H9 (cell line): Measurements from ENCODE around the gene C19orf53. TPM values are rescaled to one million over a fixed set of nuclear protein-coding genes. Genes with fewer than 3 reads are reported as not detected.

Source experiments
- DNase-seq: peaks from one replicate; pipeline ENCODE4 v3.0.0-alpha.2; 2017
- H2AFZ ChIP-seq: one replicate; pipeline ENCODE4 v1.6.1; 2013; ENCODE audit warnings: mild to moderate bottlenecking, low read length, control low read depth, moderate library complexity
- H2AK5ac ChIP-seq: 2 replicates; pipeline ENCODE4 v1.6.1; 2013; ENCODE audit warnings: low read length, control low read depth, mixed read lengths; ENCODE audit not compliant: insufficient read length
- H2BK120ac ChIP-seq: one replicate; pipeline ENCODE4 v1.6.1; 2013; ENCODE audit warnings: low read depth, mild to moderate bottlenecking, low read length, control low read depth, inconsistent platforms; ENCODE audit not compliant: poor library complexity, severe bottlenecking
- H2BK12ac ChIP-seq: 2 replicates; pipeline ENCODE4 v1.6.1; 2013; ENCODE audit warnings: low read length, control low read depth, mixed read lengths, low read depth; ENCODE audit not compliant: insufficient read length
- H2BK15ac ChIP-seq: 2 replicates; pipeline ENCODE4 v1.6.1; 2013; ENCODE audit warnings: low read depth, low read length, control low read depth
- H2BK20ac ChIP-seq: one replicate; pipeline ENCODE4 v1.6.1; 2013; ENCODE audit warnings: low read depth, mild to moderate bottlenecking, low read length, control low read depth, inconsistent platforms; ENCODE audit not compliant: poor library complexity, severe bottlenecking
- H2BK5ac ChIP-seq: 2 replicates; pipeline ENCODE4 v1.6.1; 2013; ENCODE audit warnings: low read length, control low read depth, mixed read lengths; ENCODE audit not compliant: insufficient read length
- H3K14ac ChIP-seq: 2 replicates; pipeline ENCODE4 v1.6.1; 2013; ENCODE audit warnings: low read length, control low read depth; ENCODE audit not compliant: insufficient read depth
- H3K18ac ChIP-seq: 2 replicates; pipeline ENCODE4 v1.6.1; 2013; ENCODE audit warnings: low read depth, mild to moderate bottlenecking, mixed read lengths, low read length, control low read depth; ENCODE audit not compliant: insufficient read length
- H3K23ac ChIP-seq: 2 replicates; pipeline ENCODE4 v1.6.1; 2013; ENCODE audit warnings: low read length, control low read depth, mixed read lengths, low read depth; ENCODE audit not compliant: insufficient read length
- H3K23me2 ChIP-seq: 2 replicates; pipeline ENCODE4 v1.6.1; 2013; ENCODE audit warnings: low read depth, mild to moderate bottlenecking, mixed read lengths, low read length, control low read depth; ENCODE audit not compliant: insufficient read length, poor library complexity, severe bottlenecking
- H3K27ac ChIP-seq: 2 replicates; pipeline ENCODE4 v1.5.1; 2013; ENCODE audit warnings: low read length, control low read depth, mixed read lengths, low read depth; ENCODE audit not compliant: insufficient read length
- H3K27me3 ChIP-seq: 2 replicates; pipeline ENCODE4 v1.6.1; 2013; ENCODE audit warnings: low read length, control low read depth, inconsistent platforms; ENCODE audit not compliant: insufficient read depth
- H3K4ac ChIP-seq: 2 replicates; pipeline ENCODE4 v1.6.1; 2013; ENCODE audit warnings: low read depth, mild to moderate bottlenecking, control low read depth, inconsistent platforms, low read length, moderate library complexity
- H3K4me1 ChIP-seq: 2 replicates; pipeline ENCODE4 v1.6.1; 2013; ENCODE audit warnings: low read length, control low read depth, inconsistent platforms; ENCODE audit not compliant: insufficient read depth
- H3K4me2 ChIP-seq: 2 replicates; pipeline ENCODE4 v1.6.1; 2013; ENCODE audit warnings: low read length, control low read depth, mixed read lengths; ENCODE audit not compliant: insufficient read length, insufficient read depth
- H3K56ac ChIP-seq: 2 replicates; pipeline ENCODE4 v1.6.1; 2013; ENCODE audit warnings: low read depth, mild to moderate bottlenecking, mixed read lengths, low read length, control low read depth; ENCODE audit not compliant: insufficient read length
- H3K79me1 ChIP-seq: 2 replicates; pipeline ENCODE4 v1.6.1; 2013; ENCODE audit warnings: low read depth, mild to moderate bottlenecking, moderate library complexity, low read length, control low read depth, inconsistent platforms; ENCODE audit not compliant: insufficient read depth, poor library complexity, severe bottlenecking
- H3K79me2 ChIP-seq: 2 replicates; pipeline ENCODE4 v1.6.1; 2013; ENCODE audit warnings: low read length, control low read depth, inconsistent platforms; ENCODE audit not compliant: insufficient read depth
- H3K9ac ChIP-seq: 2 replicates; pipeline ENCODE4 v1.6.1; 2013; ENCODE audit warnings: low read length, control low read depth, mixed read lengths; ENCODE audit not compliant: insufficient read length; ENCODE audit errors: extremely low read depth
- H3K9me3 ChIP-seq: one replicate; pipeline ENCODE4 v1.6.1; 2013; ENCODE audit warnings: low read depth, low read length, inconsistent platforms; ENCODE audit not compliant: control insufficient read depth
- H3T11ph ChIP-seq: one replicate; pipeline ENCODE4 v1.6.1; 2013; ENCODE audit warnings: mild to moderate bottlenecking, low read length, control low read depth, inconsistent platforms
- H4K20me1 ChIP-seq: one replicate; pipeline ENCODE4 v1.6.1; 2013; ENCODE audit not compliant: control insufficient read depth, insufficient read length, insufficient read depth
- H4K5ac ChIP-seq: 2 replicates; pipeline ENCODE4 v1.6.1; 2013; ENCODE audit warnings: low read depth, mild to moderate bottlenecking, mixed read lengths, low read length, control low read depth; ENCODE audit not compliant: insufficient read length
- H4K8ac ChIP-seq: replicated peaks from 2 replicates; pipeline ENCODE4 v1.6.1; 2013; ENCODE audit warnings: low read length, control low read depth, mixed read lengths, low read depth; ENCODE audit not compliant: insufficient read length
- H4K91ac ChIP-seq: 2 replicates; pipeline ENCODE4 v1.6.1; 2013; ENCODE audit warnings: low read depth, mild to moderate bottlenecking, moderate library complexity, mixed read lengths, low read length, control low read depth; ENCODE audit not compliant: insufficient read length
- H3K27ac Mint-ChIP-seq, 3 experiments: 2 replicates in 2 of 3; 3 replicates in 1 of 3; pipeline ENCODE4 v1.8.0; 2020 to 2021; ENCODE audit warnings: mixed read lengths in 3 of 3, mild to moderate bottlenecking in 1 of 3, moderate library complexity in 1 of 3
- H3K27me3 Mint-ChIP-seq: 2 replicates; pipeline ENCODE4 v1.8.0; 2021; ENCODE audit warnings: low read depth, mild to moderate bottlenecking, moderate library complexity, mixed read lengths
- H3K36me3 Mint-ChIP-seq, 3 experiments: 2 replicates in 2 of 3; 3 replicates in 1 of 3; pipeline ENCODE4 v1.8.0; 2020 to 2021; ENCODE audit warnings: low read depth in 3 of 3, mixed read lengths in 3 of 3; ENCODE audit not compliant: insufficient read depth in 1 of 3
- H3K4me1 Mint-ChIP-seq, 2 experiments: 2 replicates each; pipeline ENCODE4 v1.8.0; 2020; ENCODE audit warnings: mixed read lengths in 2 of 2
- H3K4me3 Mint-ChIP-seq, 2 experiments: 2 replicates in 1 of 2; 3 replicates in 1 of 2; pipeline ENCODE4 v1.8.0; 2020 to 2021; ENCODE audit warnings: mild to moderate bottlenecking in 2 of 2, mixed read lengths in 2 of 2, moderate library complexity in 1 of 2
- H3K9me3 Mint-ChIP-seq, 2 experiments: 2 replicates in 1 of 2; 3 replicates in 1 of 2; pipeline ENCODE4 v1.8.0; 2020; ENCODE audit warnings: mild to moderate bottlenecking in 2 of 2, mixed read lengths in 2 of 2, moderate library complexity in 1 of 2
- CTCF ChIP-seq: fragments of 200-600 bp; sonication (generic); conservative IDR thresholded peaks from 3 replicates; pipeline ENCODE4 v1.8.0; 2021; ENCODE audit warnings: antibody characterized with exemption, mild to moderate bottlenecking
- WGBS: extraction: QIAGEN DNeasy Blood & Tissue Kit; methylation state at CpG from one replicate; pipeline ENCODE4 v1.1.7; 2013; ENCODE audit warnings: missing lambda C conversion rate, low lambda C conversion rate, mixed read lengths; ENCODE audit not compliant: insufficient read length; ENCODE audit errors: extremely low coverage; 5-methylcytosine and 5-hydroxymethylcytosine counted together
- total RNA-seq: library from RNA; stranded (reverse); gene quantifications from 2 replicates; pipeline ENCODE4 v1.2.1, GENCODE V29; 2021

The C19orf53 gene
- total RNA-seq, 1 experiment from 2014 or later = 129 TPM

- Histone ChIP-seq H3K4me1 (no peaks in the 10 kb centered on the region), H2BK120ac (no peak overlapping the region), H2AFZ (no peak overlapping the region), H3K56ac (no peak overlapping the region), H2BK5ac (no peak overlapping the region), H3K27ac (no peak overlapping the region), H3K4ac (no peak overlapping the region), H3K23ac (no peak overlapping the region), H3K79me1 (no peaks in the 10 kb centered on the region), H2AK5ac (no peak overlapping the region), H4K91ac (no peak overlapping the region), H4K8ac (no peak overlapping the region), H3K9ac (no peak overlapping the region), H3K4me2 (no peak overlapping the region), H3K23me2 (no peaks in the 10 kb centered on the region), H4K20me1 (no peaks in the 10 kb centered on the region), H3K18ac (no peak overlapping the region), H3K9me3 (no peaks in the 10 kb centered on the region), H2BK12ac (no peak overlapping the region), H2BK20ac (no peak overlapping the region), H3K27me3 (no peaks in the 10 kb centered on the region), H3T11ph (no peak overlapping the region), H3K14ac (no peak overlapping the region), H4K5ac (no peak overlapping the region), H3K79me2 (no peaks in the 10 kb centered on the region), H2BK15ac (no peak overlapping the region)
- Mint-ChIP-seq H3K4me3 (peak overlapping the region in 1 of 2 experiments; percentile 58; a peak in 3 of 5 replicates), H3K9me3 (no peaks in the 10 kb centered on the region), H3K27ac (peak overlapping the region; percentile 46 to 95 (median 93); a peak in 5 of 7 replicates), H3K36me3 (peaks cover 34 to 80% (median 67%) of the 10 kb centered on the region in 3 experiments), H3K27me3 (no peaks in the 10 kb centered on the region; the same call in 1 of the 2 replicates), H3K4me1 (peaks cover 10 to 25% of the 10 kb centered on the region in 2 experiments)
- peak; percentile 49; the same call in 1 of the 3 replicates for TF ChIP-seq CTCF
- peak; percentile 93 for DNase-seq
- no CpG with 5 or more reads among the region's 30 CpGs for WGBS
Measured at GRCh38 chr19:13825489-13826441, 51.5 kb downstream of the C19orf53 start.
